Loucy (cell line): ENCODE data around the gene UPF1.

Experiments used
- EZH2phosphoT487 ChIP-seq: fragments of 200-600 bp; IDR thresholded peaks from 2 replicates; pipeline ENCODE4 v1.6.1; 2018; ENCODE audit warnings: antibody characterized with exemption, mild to moderate bottlenecking, moderate library complexity, borderline replicate concordance
- TF ChIP-seq, protein P1 (sequence below): fragments of 200-600 bp; sonication (generic); conservative IDR thresholded peaks from 2 replicates; pipeline ENCODE4 v1.5.1; 2014; ENCODE audit warnings: mild to moderate bottlenecking, antibody characterized with exemption, low read length

DNA sequence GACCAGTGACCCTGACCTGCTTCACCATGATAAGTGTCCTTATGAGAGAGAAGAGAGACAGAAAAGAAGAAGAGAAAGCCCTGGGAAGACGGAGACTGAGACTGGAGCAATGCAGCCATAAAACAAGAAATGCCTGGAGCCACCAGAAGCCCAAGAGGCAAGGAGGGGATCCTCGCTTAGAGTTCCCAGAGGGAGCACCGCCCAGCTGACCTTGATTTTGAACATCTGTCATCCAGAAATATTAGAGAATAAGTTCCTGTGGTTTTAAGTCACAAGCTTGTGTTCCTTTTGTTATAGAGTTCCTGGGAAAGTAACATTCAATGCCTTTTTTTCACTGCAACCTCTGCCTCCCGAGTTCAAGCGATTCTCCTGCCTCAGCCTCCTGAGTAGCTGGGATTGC, 44.0 kb downstream of the UPF1 start:
- TF ChIP-seq, protein P1, sequence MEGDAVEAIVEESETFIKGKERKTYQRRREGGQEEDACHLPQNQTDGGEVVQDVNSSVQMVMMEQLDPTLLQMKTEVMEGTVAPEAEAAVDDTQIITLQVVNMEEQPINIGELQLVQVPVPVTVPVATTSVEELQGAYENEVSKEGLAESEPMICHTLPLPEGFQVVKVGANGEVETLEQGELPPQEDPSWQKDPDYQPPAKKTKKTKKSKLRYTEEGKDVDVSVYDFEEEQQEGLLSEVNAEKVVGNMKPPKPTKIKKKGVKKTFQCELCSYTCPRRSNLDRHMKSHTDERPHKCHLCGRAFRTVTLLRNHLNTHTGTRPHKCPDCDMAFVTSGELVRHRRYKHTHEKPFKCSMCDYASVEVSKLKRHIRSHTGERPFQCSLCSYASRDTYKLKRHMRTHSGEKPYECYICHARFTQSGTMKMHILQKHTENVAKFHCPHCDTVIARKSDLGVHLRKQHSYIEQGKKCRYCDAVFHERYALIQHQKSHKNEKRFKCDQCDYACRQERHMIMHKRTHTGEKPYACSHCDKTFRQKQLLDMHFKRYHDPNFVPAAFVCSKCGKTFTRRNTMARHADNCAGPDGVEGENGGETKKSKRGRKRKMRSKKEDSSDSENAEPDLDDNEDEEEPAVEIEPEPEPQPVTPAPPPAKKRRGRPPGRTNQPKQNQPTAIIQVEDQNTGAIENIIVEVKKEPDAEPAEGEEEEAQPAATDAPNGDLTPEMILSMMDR = no peak
- no peak for TF ChIP-seq EZH2phosphoT487
